Activated naive CD8-positive, alpha-beta T cell treated with anti-CD3 and anti-CD28 coated beads, Interleukin-2, amount 50 U/mL, for 16 hours (primary cell): ENCODE data around the gene SEMA5B.

ENCODE experiments used
- DNase-seq: peaks from one replicate; pipeline ENCODE4 v3.0.0-alpha.2; 2020; ENCODE audit warnings: low read depth, low spot score

The SEMA5B gene

GRCh38 chr3:122893754-122894668 is 133.6 kb downstream of the SEMA5B start:
- no peak for DNase-seq

- no peak for DNase-seq
Observed at GRCh38 chr3:122893282-122893681, 134.3 kb downstream of the SEMA5B start.

GRCh38 chr3:122892118-122892960 is 135.2 kb downstream of the SEMA5B start:
- DNase-seq: no peak

GRCh38 chr3:122890720-122891220 is 136.8 kb downstream of the SEMA5B start:
- no peak for DNase-seq

- DNase-seq: no peak
Observed at GRCh38 chr3:122890077-122890719, 137.4 kb downstream of the SEMA5B start.

GRCh38 chr3:122886946-122887345 is 140.6 kb downstream of the SEMA5B start:
- no peak for DNase-seq

GRCh38 chr3:122886251-122886650 is 141.3 kb downstream of the SEMA5B start:
- DNase-seq: no peak

- no peak for DNase-seq
Observed at GRCh38 chr3:122882361-122882947, 145.1 kb downstream of the SEMA5B start.

GRCh38 chr3:122880624-122881023 is 146.9 kb downstream of the SEMA5B start:
- no peak for DNase-seq

GRCh38 chr3:122880173-122880572 is 147.4 kb downstream of the SEMA5B start:
- no peak for DNase-seq

GRCh38 chr3:122875547-122876127 is 151.9 kb downstream of the SEMA5B start:
- no peak for DNase-seq

GRCh38 chr3:122873741-122874515 is 153.6 kb downstream of the SEMA5B start:
- DNase-seq: no peak

GRCh38 chr3:122868322-122868721 is 159.2 kb downstream of the SEMA5B start:
- no peak for DNase-seq

GRCh38 chr3:122864498-122864897 is 163.1 kb downstream of the SEMA5B start:
- DNase-seq: no peak

GRCh38 chr3:122862381-122862780 is 165.2 kb downstream of the SEMA5B start:
- no peak for DNase-seq
